Measurements from ENCODE around the gene SVEP1.
"Not testable (repeated sequence)": the region's sequence is repeated elsewhere in the genome, so short reads cannot be mapped to it uniquely, and the experiment has no call there.

SVEP1 gene

DNA sequence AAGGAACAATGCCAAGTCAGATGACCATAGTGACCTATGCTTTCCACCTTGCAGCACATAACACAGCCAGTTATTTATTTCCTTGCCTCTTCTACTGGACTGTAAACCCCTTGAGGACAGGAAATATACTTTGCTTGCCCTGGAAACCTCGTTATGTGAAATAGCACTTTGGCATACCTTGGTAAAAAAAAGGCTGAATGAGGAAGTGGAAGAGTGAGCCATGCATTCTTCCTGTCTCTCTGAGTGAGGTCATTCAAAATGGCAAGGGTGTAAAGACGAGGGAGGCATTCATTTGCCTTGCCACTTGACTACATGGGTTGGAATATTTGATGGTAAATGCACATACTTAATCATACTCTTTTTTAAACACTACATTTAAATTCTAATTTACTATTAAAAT is 42.8 kb upstream of the SVEP1 start:
- Histone ChIP-seq H3K4me3 (ENCODE audit: low read depth in 1 of 2, low read length in 2 of 2) (no peak overlapping the region), H3K79me2 (ENCODE audit: insufficient read depth, low read length) (no peaks in the 10 kb centered on the region), H3K27ac (ENCODE audit: low read length) (no peak overlapping the region), H4K20me1 (ENCODE audit: insufficient read depth, low read length) (no peaks in the 10 kb centered on the region), H3K4me2 (ENCODE audit: insufficient read depth, low read length) (no peak overlapping the region), H3K9me3 (ENCODE audit: insufficient read depth, low read length, severe bottlenecking) (no peaks in the 10 kb centered on the region), H2AFZ (ENCODE audit: low read depth, low read length) (no peak overlapping the region), H3K4me1 (ENCODE audit: insufficient read depth, low read length) (no peaks in the 10 kb centered on the region), H3K27me3 (ENCODE audit: insufficient read depth, low read length, poor library complexity) (no peaks in the 10 kb centered on the region), H3K36me3 (ENCODE audit: insufficient read depth, low read length) (no peaks in the 10 kb centered on the region), H3K9ac (ENCODE audit: low read depth, low read length) (no peak overlapping the region)
- no peak for ATAC-seq (ENCODE audit: insufficient read depth, low read depth)
- TF ChIP-seq, protein P1, sequence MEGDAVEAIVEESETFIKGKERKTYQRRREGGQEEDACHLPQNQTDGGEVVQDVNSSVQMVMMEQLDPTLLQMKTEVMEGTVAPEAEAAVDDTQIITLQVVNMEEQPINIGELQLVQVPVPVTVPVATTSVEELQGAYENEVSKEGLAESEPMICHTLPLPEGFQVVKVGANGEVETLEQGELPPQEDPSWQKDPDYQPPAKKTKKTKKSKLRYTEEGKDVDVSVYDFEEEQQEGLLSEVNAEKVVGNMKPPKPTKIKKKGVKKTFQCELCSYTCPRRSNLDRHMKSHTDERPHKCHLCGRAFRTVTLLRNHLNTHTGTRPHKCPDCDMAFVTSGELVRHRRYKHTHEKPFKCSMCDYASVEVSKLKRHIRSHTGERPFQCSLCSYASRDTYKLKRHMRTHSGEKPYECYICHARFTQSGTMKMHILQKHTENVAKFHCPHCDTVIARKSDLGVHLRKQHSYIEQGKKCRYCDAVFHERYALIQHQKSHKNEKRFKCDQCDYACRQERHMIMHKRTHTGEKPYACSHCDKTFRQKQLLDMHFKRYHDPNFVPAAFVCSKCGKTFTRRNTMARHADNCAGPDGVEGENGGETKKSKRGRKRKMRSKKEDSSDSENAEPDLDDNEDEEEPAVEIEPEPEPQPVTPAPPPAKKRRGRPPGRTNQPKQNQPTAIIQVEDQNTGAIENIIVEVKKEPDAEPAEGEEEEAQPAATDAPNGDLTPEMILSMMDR (IDR thresholded peaks at IDR 0.05; ENCODE audit: borderline replicate concordance, extremely low read depth, low read length, poor library complexity, severe bottlenecking), result no peak
- TF ChIP-seq EZH2 (IDR thresholded peaks at IDR 0.05; ENCODE audit: borderline replicate concordance, low read depth, low read length, severe bottlenecking), result no peak
- DNase-seq, result no peak

DNA sequence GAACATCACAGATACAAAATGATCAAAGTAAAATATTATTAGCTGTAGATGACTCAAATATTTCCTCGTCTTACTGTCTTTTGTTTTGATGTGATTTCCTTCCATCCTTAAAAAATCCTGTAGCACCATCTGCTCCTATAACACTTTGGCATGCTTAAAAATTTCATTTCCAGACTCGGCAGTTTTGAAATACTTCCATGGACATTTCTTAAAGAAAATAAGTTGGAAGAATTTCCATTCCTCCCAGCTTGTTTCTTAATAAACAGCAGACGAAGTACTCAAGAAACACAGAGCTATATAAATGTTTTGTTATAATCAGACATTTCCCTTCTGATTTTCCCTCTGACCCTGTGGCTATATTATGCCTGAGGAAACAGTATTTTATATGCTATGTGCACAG is 41.2 kb upstream of the SVEP1 start:
- no peak for TF ChIP-seq EZH2 (IDR thresholded peaks at IDR 0.05; ENCODE audit: borderline replicate concordance, low read depth, low read length, severe bottlenecking)
- TF ChIP-seq, protein P1 (IDR thresholded peaks at IDR 0.05; ENCODE audit: borderline replicate concordance, extremely low read depth, low read length, poor library complexity, severe bottlenecking), result no peak
- Histone ChIP-seq H3K9me3 (ENCODE audit: insufficient read depth, low read length, severe bottlenecking) (no peaks in the 10 kb centered on the region), H2AFZ (ENCODE audit: low read depth, low read length) (no peak overlapping the region), H3K27me3 (ENCODE audit: insufficient read depth, low read length, poor library complexity) (no peaks in the 10 kb centered on the region), H3K9ac (ENCODE audit: low read depth, low read length) (no peak overlapping the region), H3K27ac (ENCODE audit: low read length) (no peak overlapping the region), H3K36me3 (ENCODE audit: insufficient read depth, low read length) (no peaks in the 10 kb centered on the region), H3K79me2 (ENCODE audit: insufficient read depth, low read length) (no peaks in the 10 kb centered on the region), H3K4me2 (ENCODE audit: insufficient read depth, low read length) (no peak overlapping the region), H3K4me1 (ENCODE audit: insufficient read depth, low read length) (no peaks in the 10 kb centered on the region), H4K20me1 (ENCODE audit: insufficient read depth, low read length) (no peaks in the 10 kb centered on the region), H3K4me3 (ENCODE audit: low read depth in 1 of 2, low read length in 2 of 2) (no peak overlapping the region)
- ATAC-seq (ENCODE audit: insufficient read depth, low read depth), result no peak
- no peak for DNase-seq

DNA sequence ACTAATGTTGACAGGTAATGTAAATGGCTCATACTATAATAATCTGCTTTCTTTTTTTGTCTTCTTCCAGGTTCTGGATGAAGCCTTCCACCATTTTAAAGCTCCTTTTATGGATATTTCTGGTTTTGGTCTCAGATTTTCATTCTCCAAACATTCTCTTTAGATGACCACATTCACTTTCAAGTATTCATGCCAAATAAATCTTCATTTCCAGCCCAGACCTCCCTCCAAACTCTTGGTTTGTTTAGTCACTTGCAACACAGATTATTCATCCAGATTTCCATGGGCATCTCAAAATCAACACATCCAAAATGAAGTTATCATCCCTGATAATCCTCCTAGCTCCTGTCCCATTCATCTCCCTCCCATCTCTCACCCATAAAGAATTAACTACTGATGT is 40.3 kb upstream of the SVEP1 start:
- Histone ChIP-seq H3K27ac (ENCODE audit: low read length) (no peak overlapping the region), H3K9me3 (ENCODE audit: insufficient read depth, low read length, severe bottlenecking) (no peaks in the 10 kb centered on the region), H3K4me3 (ENCODE audit: low read depth in 1 of 2, low read length in 2 of 2) (no peak overlapping the region), H3K36me3 (ENCODE audit: insufficient read depth, low read length) (no peaks in the 10 kb centered on the region), H3K79me2 (ENCODE audit: insufficient read depth, low read length) (no peaks in the 10 kb centered on the region), H3K9ac (ENCODE audit: low read depth, low read length) (no peak overlapping the region), H2AFZ (ENCODE audit: low read depth, low read length) (no peak overlapping the region), H4K20me1 (ENCODE audit: insufficient read depth, low read length) (no peaks in the 10 kb centered on the region), H3K4me2 (ENCODE audit: insufficient read depth, low read length) (no peak overlapping the region), H3K27me3 (ENCODE audit: insufficient read depth, low read length, poor library complexity) (no peaks in the 10 kb centered on the region), H3K4me1 (ENCODE audit: insufficient read depth, low read length) (no peaks in the 10 kb centered on the region)
- no peak for TF ChIP-seq EZH2 (IDR thresholded peaks at IDR 0.05; ENCODE audit: borderline replicate concordance, low read depth, low read length, severe bottlenecking)
- TF ChIP-seq, protein P1 (IDR thresholded peaks at IDR 0.05; ENCODE audit: borderline replicate concordance, extremely low read depth, low read length, poor library complexity, severe bottlenecking), result no peak
- ATAC-seq (ENCODE audit: insufficient read depth, low read depth) (no peak), DNase-seq (no peak)

DNA sequence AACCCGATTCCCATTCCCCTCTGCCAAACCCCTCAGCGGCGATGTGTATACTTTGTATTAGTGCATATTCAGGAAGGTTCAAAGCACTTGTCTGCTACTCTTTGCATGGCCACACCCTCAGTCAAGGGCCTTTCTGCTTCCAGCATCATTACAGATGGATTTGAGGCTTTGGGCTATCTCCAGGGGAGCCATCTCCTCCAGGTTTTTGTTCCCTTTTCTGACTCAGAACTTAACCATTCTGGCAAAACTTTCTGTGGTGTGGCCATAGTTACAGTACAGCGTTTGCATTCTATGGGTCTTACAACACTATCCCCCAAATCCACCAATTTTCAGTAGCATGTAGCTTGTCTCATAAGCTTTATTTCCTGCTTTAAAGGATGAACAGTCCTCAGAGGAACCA is 36.0 kb upstream of the SVEP1 start:
- ATAC-seq (ENCODE audit: insufficient read depth, low read depth) (no peak), DNase-seq (no peak)
- Histone ChIP-seq H3K36me3 (ENCODE audit: insufficient read depth, low read length) (no peaks in the 10 kb centered on the region), H3K4me3 (ENCODE audit: low read depth in 1 of 2, low read length in 2 of 2) (no peak overlapping the region), H3K27me3 (ENCODE audit: insufficient read depth, low read length, poor library complexity) (no peaks in the 10 kb centered on the region), H3K9ac (ENCODE audit: low read depth, low read length) (no peak overlapping the region), H3K9me3 (ENCODE audit: insufficient read depth, low read length, severe bottlenecking) (no peaks in the 10 kb centered on the region), H4K20me1 (ENCODE audit: insufficient read depth, low read length) (no peaks in the 10 kb centered on the region), H3K27ac (ENCODE audit: low read length) (no peak overlapping the region), H2AFZ (ENCODE audit: low read depth, low read length) (no peak overlapping the region), H3K79me2 (ENCODE audit: insufficient read depth, low read length) (no peaks in the 10 kb centered on the region), H3K4me2 (ENCODE audit: insufficient read depth, low read length) (no peak overlapping the region), H3K4me1 (ENCODE audit: insufficient read depth, low read length) (no peaks in the 10 kb centered on the region)
- no peak for TF ChIP-seq EZH2 (IDR thresholded peaks at IDR 0.05; ENCODE audit: borderline replicate concordance, low read depth, low read length, severe bottlenecking)
- TF ChIP-seq, protein P1 (IDR thresholded peaks at IDR 0.05; ENCODE audit: borderline replicate concordance, extremely low read depth, low read length, poor library complexity, severe bottlenecking), result no peak

DNA sequence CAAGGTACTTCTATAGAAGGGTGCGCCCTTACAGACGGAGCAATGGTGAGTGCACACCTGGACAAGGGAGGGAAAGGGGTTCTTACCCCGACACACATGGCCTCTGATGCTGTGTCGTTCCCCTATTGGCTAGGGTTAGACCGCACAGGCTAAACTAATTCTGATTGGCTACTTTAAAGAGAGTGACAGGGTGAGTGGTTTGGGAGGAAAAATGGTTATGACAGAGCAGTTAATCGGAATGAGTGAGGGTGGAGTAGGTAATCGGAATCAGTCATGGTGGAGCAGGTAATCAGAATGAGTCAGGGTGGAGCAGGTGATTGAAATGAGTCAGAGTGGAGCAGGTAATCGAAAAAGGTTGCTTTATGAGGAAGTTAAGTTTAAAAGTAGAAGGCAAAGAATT is 35.0 kb upstream of the SVEP1 start:
- DNase-seq; H2AFZ ChIP-seq (ENCODE audit: low read depth, low read length); H3K9ac ChIP-seq (ENCODE audit: low read depth, low read length); H3K27me3 ChIP-seq (ENCODE audit: insufficient read depth, low read length, poor library complexity); H3K36me3 ChIP-seq (ENCODE audit: insufficient read depth, low read length); H4K20me1 ChIP-seq (ENCODE audit: insufficient read depth, low read length); H3K4me2 ChIP-seq (ENCODE audit: insufficient read depth, low read length); H3K27ac ChIP-seq (ENCODE audit: low read length); H3K4me3 ChIP-seq (ENCODE audit: low read depth in 1 of 2, low read length in 2 of 2); H3K79me2 ChIP-seq (ENCODE audit: insufficient read depth, low read length); H3K9me3 ChIP-seq (ENCODE audit: insufficient read depth, low read length, severe bottlenecking); H3K4me1 ChIP-seq (ENCODE audit: insufficient read depth, low read length); ATAC-seq (ENCODE audit: insufficient read depth, low read depth): not testable (repeated sequence)
